GM12801 (cell line): ENCODE measurements around the gene ACTBL2.

ENCODE experiments used
- CTCF ChIP-seq: IDR thresholded peaks from one replicate; pipeline ENCODE4 v1.5.1; 2011; ENCODE audit warnings: control low read depth; ENCODE audit not compliant: insufficient read length; ENCODE audit errors: extremely low read depth

ACTBL2 gene

GRCh38 chr5:57434227-57434640 lies 48.4 kb downstream of the ACTBL2 start:
- no peak for TF ChIP-seq CTCF

- TF ChIP-seq CTCF: no peak
Measured at GRCh38 chr5:57432876-57433275, 49.7 kb downstream of the ACTBL2 start.

GRCh38 chr5:57431759-57432158 lies 50.9 kb downstream of the ACTBL2 start:
- no peak for TF ChIP-seq CTCF
